ENCODE data around the gene TMEM41B. TPM values are rescaled to one million over a fixed set of nuclear protein-coding genes. Genes with fewer than 3 reads are reported as not detected.
"Not testable (repeated sequence)": the region's sequence is repeated elsewhere in the genome, so short reads cannot be mapped to it uniquely, and the experiment has no call there.

The TMEM41B gene
- total RNA-seq, 2 donors from 2014 or later = 35.4 to 38.1 TPM

DNA sequence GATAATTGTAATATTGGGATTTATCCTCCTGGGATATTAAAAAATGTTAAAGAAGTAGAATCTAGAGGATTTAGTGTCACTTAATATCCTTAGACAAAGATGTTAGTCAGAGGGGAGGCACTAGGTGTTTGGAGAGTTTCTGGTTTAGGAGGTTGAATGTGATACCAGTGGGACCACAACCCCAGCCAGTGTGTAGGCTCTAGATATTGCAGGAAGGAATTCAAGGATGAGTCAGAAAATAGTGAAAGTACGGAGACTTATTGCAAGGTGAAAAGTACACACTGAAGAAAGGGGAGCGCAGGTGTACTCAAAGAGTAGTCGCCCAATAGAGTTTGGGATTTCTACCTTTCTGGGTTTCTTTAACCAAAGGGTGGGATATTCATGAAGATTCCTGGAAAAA, 5.7 kb upstream of the TMEM41B start:
- Mint-ChIP-seq H3K27me3 (ENCODE audit: low read depth) (peaks cover 31% of the 10 kb centered on the region), H3K4me3 (no peak overlapping the region), H3K4me1 (ENCODE audit: low read depth) (peaks cover 18% of the 10 kb centered on the region), H3K36me3 (ENCODE audit: insufficient read depth in 2 of 2) (no peaks in the 10 kb centered on the region), H3K9me3 (no peaks in the 10 kb centered on the region), H3K27ac (no peak overlapping the region)
- DNase-seq = no peak
- ATAC-seq (replicated peaks in 1 of 2) = peak in 1 of 2 donors; percentile 58

DNA sequence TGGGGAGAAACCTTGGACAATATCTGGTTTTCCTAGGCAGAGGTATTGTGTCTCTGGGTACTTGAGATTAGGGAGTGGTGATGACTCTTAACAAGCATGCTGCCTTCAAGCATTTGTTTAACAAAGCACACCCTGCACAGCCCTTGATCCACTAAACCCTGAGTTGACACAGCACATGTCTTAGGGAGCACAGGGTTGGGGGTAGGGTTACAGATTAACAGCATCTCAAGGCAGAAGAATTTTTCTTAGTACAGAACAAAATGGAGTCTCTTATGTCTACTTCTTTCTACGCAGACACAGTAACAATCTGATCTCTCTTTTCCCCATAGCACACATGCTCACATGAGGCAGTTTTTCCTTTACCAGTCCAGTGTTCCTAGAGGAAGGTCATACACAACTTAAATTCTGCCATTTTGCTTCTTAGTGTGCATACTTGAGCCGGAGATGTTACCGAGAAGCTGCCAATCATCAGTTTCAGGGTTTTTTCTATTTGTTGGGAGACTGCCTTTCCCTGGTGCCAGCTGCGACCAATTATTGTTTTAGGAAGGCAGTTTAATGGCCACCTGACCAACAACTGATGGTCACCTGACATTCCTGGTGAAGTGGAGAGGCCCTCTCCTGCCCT, 5.1 kb upstream of the TMEM41B start:
- H3K4me3 Mint-ChIP-seq; H3K27ac Mint-ChIP-seq; H3K36me3 Mint-ChIP-seq (ENCODE audit: insufficient read depth in 2 of 2); DNase-seq; ATAC-seq (replicated peaks in 1 of 2); H3K9me3 Mint-ChIP-seq: not testable (repeated sequence)
- peaks cover 20% of the 10 kb centered on the region for H3K4me1 Mint-ChIP-seq (ENCODE audit: low read depth)
- peaks cover 31% of the 10 kb centered on the region for H3K27me3 Mint-ChIP-seq (ENCODE audit: low read depth)

DNA sequence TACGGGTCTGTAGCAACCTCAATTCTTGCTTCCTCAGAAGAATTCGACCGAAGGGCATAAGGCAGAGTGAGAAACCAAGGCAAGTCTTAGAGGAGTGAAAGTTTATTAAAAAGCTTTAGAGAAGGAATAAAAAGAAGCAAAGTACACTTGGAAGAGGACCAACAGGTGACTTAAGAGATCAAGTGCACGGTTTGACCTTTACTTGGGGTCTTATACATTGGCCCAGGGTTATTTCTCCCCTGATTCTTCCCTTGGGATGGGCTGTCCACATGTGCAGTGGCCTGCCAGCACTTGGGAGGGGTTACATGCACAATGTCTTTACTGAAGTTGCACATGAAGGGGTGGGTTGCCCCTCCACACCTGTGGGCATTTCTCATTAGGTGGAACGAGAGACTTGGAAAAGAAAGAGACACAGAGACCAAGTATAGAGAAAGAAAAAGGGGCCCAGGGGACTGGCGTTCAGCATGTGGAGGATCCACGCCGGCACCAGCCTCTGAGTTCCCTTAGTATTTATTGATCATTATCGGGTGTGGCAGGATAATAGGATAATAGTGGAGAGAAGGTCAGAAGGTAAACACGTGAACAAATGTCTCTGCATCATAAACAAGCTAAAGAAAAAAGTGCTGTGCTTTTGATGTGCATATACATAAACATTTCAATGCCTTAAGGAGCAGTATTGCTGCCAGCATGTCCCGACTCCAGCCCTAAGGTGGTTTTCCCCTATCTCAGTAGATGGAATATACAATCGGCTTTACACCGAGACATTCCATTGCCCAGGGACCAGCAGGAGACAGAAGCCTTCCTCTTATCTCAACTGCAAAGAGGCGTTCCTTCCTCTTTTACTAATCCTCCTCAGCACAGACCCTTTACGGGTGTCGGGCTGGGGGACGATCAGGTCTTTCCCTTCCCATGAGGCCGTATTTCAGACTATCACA, 4.3 kb upstream of the TMEM41B start:
- H3K27ac Mint-ChIP-seq = not testable (repeated sequence)
- peaks cover 31% of the 10 kb centered on the region for H3K27me3 Mint-ChIP-seq (ENCODE audit: low read depth)

DNA sequence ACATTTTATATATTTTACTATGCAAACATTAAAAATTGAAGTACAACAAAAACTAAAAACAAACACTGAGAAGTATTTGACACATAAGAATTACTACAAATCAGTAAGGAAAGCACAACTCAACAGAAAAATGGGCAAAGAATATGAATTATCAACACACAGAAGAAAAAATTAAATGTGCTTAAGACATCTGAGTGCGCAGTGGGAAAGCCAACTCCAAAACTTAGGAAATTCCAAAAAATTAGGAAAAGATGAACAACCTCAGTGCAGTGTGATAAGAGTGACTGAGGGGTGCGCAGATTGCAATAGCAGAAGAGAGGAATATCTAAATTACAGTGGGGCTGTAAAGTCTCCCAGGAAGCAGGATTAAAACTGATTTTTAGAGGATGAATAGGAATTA, 1.9 kb upstream of the TMEM41B start:
- H3K9me3 Mint-ChIP-seq = no peaks in the 10 kb centered on the region
- ATAC-seq (replicated peaks in 1 of 2) (no peak), DNase-seq (no peak)
- H3K4me3 Mint-ChIP-seq = no peak overlapping the region
- H3K36me3 Mint-ChIP-seq (ENCODE audit: insufficient read depth in 2 of 2) = peaks cover 5 to 10% of the 10 kb centered on the region in 2 donors
- peaks cover 43% of the 10 kb centered on the region for H3K4me1 Mint-ChIP-seq (ENCODE audit: low read depth)
- peaks cover 31% of the 10 kb centered on the region for H3K27me3 Mint-ChIP-seq (ENCODE audit: low read depth)
- H3K27ac Mint-ChIP-seq = no peak overlapping the region

More for the DNA sequence above, 4.3 kb upstream of the TMEM41B start:
- H3K9me3 Mint-ChIP-seq; ATAC-seq (replicated peaks in 1 of 2); H3K36me3 Mint-ChIP-seq (ENCODE audit: insufficient read depth in 2 of 2); H3K4me3 Mint-ChIP-seq; DNase-seq: not testable (repeated sequence)
- H3K4me1 Mint-ChIP-seq (ENCODE audit: low read depth) = peaks cover 21% of the 10 kb centered on the region

DNA sequence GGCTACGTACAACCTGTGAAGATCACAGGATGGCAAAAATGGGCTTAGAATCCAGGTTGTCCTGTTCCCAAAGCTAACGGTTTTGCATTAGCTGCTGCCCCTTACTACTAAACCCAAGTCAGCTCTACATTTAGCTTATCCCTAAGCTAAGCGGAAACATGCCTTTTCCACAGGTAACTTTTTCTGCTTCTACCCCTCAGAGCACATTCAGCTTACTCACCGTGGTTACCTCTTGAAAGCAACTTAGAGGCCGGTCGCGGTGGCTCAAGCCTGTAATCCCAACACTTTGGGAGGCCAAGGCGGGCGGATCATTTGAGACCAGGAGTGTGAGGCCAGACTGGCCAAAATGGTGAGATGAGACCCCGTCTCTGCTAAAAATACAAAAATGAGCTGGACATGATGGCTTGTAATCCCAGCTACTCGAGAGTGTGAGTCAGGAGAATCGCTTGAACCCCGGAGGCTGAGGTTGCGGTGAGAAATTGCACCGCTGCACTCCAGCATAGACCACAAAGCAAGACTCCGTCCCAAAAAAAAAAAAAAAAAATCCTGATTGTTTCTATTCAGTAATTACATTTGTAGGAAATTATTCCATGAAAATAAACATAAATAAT, 790 bp upstream of the TMEM41B start:
- H3K27me3 Mint-ChIP-seq (ENCODE audit: low read depth) = peaks cover 30% of the 10 kb centered on the region

DNA sequence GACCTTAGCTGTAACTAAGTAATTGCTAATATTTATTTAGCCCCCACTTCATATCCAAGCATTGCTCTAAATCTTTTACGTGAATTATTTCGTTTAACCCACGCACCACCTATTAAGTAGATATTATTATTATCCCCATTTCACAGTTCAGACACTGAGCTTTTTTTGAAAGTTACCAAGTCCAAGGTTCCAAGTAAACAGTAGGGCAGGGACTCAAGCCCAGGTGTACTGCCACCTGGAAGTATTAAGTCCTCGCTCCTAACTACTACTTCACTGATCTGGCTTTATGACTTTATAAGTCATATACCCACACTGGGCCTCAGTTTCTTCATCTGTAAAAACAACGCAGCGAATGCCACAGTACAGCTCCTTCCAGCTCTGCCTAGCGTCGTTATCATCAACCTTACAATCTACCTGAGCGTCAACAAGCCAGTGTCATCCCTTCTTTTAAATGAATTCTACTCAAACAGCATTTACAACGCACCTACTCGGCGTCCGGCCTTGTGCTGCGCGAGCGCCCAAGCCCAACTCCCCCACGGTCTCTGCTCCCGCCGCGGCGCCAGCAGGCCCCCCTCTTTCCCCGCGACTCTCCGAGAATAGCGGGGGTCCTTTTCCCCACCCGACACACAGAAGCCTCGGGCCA, 624 bp downstream of the TMEM41B start:
- peak; percentile 31 to 38 for DNase-seq
- peak in 1 of 2 donors; percentile 11 for ATAC-seq (replicated peaks in 1 of 2)
- Mint-ChIP-seq H3K4me3 (peak overlapping the region; percentile 92 to 100), H3K9me3 (no peaks in the 10 kb centered on the region), H3K27me3 (ENCODE audit: low read depth) (peaks cover 15% of the 10 kb centered on the region), H3K4me1 (ENCODE audit: low read depth) (peaks cover 43% of the 10 kb centered on the region), H3K27ac (peak overlapping the region; percentile 95), H3K36me3 (ENCODE audit: insufficient read depth in 2 of 2) (peaks cover 5 to 15% of the 10 kb centered on the region in 2 donors)

More for the DNA sequence above, 790 bp upstream of the TMEM41B start:
- DNase-seq (peak in 1 of 2 donors; percentile 7), ATAC-seq (replicated peaks in 1 of 2) (no peak)
- H3K36me3 Mint-ChIP-seq (ENCODE audit: insufficient read depth in 2 of 2) = peaks cover 5 to 15% of the 10 kb centered on the region in 2 donors
- peak overlapping the region; percentile 76 for H3K27ac Mint-ChIP-seq
- H3K4me1 Mint-ChIP-seq (ENCODE audit: low read depth) = peaks cover 53% of the 10 kb centered on the region
- H3K4me3 Mint-ChIP-seq = peak overlapping the region; percentile 92 to 100
- H3K9me3 Mint-ChIP-seq = no peaks in the 10 kb centered on the region

DNA sequence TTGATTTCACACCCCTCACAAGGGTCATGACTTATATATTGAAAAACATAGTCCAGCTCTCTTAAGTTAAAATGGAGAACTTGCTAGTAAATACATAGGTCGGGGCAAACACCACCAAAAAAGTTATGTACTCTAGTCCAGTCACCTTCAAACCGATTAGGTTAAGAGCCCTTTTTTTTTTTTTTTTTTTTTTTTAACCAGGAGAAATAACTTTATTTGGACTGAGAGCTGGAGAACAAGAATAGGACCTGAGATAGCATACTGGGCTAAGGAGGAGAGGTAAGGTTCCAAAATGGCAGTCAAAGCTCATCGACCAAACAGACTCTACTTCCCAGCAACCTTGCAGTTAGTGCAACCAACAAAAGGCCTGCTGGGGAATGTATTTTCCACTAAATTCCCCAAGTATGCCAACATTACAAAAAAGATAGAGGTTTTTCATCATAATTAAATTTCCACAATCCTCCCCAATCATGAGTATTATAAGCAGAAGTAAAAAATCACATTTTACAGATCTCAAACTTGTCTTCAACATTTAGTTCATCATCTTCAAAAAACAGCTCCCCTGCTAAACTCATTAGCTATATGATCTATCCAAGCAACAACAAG, 3.8 kb downstream of the TMEM41B start:
- Mint-ChIP-seq H3K4me3 (no peak overlapping the region), H3K27ac (no peak overlapping the region), H3K27me3 (ENCODE audit: low read depth) (no peaks in the 10 kb centered on the region), H3K9me3 (peaks cover 0 to 3% of the 10 kb centered on the region in 2 donors), H3K36me3 (ENCODE audit: insufficient read depth in 2 of 2) (peaks cover 10 to 18% of the 10 kb centered on the region in 2 donors), H3K4me1 (ENCODE audit: low read depth) (peaks cover 47% of the 10 kb centered on the region)
- DNase-seq (no peak), ATAC-seq (replicated peaks in 1 of 2) (no peak)

DNA sequence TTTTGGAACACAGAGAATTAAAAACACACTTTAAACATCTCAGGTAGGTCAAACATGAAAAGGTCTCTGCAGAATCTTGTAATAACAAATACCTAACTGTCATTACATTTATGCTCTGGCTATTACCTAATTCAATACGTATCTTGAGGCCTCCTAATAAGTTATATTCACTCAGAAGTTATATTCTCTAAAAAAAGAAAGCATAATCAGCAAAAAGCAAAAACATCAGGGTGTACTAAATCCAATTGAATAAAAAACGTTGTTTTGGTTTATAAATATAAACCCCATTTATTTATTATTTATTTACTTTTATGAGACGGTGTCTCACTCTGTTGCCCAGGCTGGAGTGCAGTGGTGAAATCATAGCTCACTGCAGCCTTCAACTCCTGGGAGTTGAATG, 10.2 kb downstream of the TMEM41B start:
- ATAC-seq (replicated peaks in 1 of 2) (no peak), DNase-seq (no peak)
- Mint-ChIP-seq H3K4me3 (no peak overlapping the region), H3K36me3 (ENCODE audit: insufficient read depth in 2 of 2) (peaks cover 3 to 4% of the 10 kb centered on the region in 2 donors), H3K9me3 (peaks cover 0 to 3% of the 10 kb centered on the region in 2 donors), H3K27me3 (ENCODE audit: low read depth) (no peaks in the 10 kb centered on the region), H3K4me1 (ENCODE audit: low read depth) (peaks cover 6% of the 10 kb centered on the region), H3K27ac (no peak overlapping the region)

DNA sequence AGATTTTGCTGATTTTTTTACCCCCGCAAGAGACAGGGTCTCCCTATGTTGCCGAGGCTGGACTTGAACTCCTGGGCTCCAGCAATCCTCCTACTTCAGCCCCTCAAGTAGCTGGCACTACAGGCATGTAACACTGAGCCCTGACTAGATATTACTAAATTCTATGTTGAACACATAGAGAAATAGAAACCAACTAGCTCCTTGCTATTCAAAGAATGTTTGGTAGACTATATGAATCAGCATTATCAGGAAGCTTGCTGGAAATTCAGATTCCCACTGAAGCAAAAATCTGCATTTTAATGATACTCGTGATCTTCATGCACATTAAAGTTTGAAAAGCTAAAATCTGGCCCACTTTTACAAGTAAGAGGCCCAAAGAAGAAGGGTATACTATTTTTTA, 11.9 kb downstream of the TMEM41B start:
- Mint-ChIP-seq H3K4me1 (ENCODE audit: low read depth) (no peaks in the 10 kb centered on the region), H3K36me3 (ENCODE audit: insufficient read depth in 2 of 2) (no peaks in the 10 kb centered on the region), H3K4me3 (no peak overlapping the region), H3K9me3 (no peaks in the 10 kb centered on the region), H3K27ac (no peak overlapping the region), H3K27me3 (ENCODE audit: low read depth) (no peaks in the 10 kb centered on the region)
- ATAC-seq (replicated peaks in 1 of 2) = no peak
- no peak for DNase-seq

DNA sequence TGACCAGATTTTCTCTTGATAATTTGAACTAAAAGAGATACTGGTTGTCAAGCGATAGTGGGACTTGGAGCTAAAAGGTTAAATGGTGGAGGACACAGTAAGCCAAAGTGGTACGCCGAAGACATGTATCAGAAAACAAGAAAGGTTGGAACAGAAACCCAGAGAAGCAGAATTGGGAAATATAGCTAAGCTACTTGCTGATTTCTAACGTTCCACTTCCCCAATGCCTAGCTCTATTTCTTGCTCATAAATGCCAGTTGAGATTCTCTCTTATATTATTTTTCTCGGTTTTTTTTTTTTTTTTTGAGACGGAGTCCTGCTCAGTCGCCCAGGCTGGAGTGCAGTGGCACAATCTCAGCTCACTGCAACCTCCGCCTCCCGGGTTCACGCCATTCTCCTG, 12.7 kb downstream of the TMEM41B start:
- Mint-ChIP-seq H3K36me3 (ENCODE audit: insufficient read depth in 2 of 2) (no peaks in the 10 kb centered on the region), H3K4me1 (ENCODE audit: low read depth) (no peaks in the 10 kb centered on the region), H3K27me3 (ENCODE audit: low read depth) (no peaks in the 10 kb centered on the region), H3K27ac (no peak overlapping the region), H3K9me3 (no peaks in the 10 kb centered on the region), H3K4me3 (no peak overlapping the region)
- no peak for DNase-seq
- ATAC-seq (replicated peaks in 1 of 2) = no peak

DNA sequence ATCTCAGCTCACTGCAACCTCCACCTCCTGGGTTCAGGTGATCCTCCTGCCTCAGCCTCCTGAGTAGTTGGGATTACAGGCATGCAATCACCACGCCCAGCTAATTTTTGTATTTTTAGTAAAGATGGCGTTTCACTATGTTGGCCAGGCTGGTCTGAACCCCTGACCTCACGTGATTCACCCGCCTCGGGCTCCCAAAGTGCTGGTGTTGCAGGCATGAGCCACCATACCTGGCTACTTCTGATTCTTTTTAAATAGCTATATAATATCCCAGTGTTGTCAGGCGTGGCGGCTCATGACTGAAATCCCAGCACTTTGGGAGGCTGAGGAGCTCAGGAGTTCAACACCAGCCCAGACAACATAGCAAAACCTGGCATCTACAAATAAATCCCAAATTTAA, 20.7 kb downstream of the TMEM41B start:
- Mint-ChIP-seq H3K36me3 (ENCODE audit: insufficient read depth in 2 of 2) (peaks cover 0 to 8% of the 10 kb centered on the region in 2 donors), H3K27ac (no peak overlapping the region), H3K27me3 (ENCODE audit: low read depth) (no peaks in the 10 kb centered on the region), H3K4me1 (ENCODE audit: low read depth) (peaks cover 14% of the 10 kb centered on the region), H3K4me3 (no peak overlapping the region), H3K9me3 (no peaks in the 10 kb centered on the region)
- ATAC-seq (replicated peaks in 1 of 2) = no peak
- no peak for DNase-seq

DNA sequence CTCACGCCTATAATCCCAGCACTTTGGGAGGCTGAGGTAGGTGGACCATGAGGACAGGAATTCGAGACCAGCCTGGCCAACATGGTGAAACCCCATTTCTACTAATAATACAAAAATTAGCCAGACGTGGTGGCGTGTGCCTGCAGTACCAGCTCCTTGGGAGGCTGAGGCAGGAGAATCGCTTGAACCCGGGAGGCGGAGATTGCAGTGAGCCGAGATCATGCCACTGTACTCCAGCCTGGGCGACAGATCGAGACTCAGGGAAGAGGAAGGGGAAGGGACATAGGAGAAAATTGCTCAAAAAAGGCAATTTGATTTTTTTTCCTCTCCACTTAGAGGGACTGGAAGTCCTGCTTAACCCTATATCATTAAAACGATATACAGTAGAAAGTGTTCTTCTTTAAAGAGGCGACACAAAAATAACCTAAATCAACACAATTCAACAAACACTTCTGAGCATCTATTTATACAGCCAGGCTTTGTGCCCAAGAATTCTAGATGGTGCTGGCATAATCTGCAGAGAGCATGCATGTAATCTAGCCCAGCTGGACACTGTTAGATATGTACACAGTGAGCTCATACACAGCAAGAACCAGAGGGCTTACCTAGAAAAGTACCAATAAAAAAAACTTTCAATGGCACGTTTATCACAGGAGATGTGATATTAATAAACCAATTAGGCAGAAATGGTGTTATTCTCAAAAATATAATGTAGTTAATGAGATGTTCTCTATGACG, 28.4 kb downstream of the TMEM41B start:
- Mint-ChIP-seq H3K4me1 (ENCODE audit: low read depth) (peaks cover 26% of the 10 kb centered on the region), H3K27ac (no peak overlapping the region), H3K4me3 (no peak overlapping the region), H3K36me3 (ENCODE audit: insufficient read depth in 2 of 2) (peaks cover 0 to 14% of the 10 kb centered on the region in 2 donors), H3K27me3 (ENCODE audit: low read depth) (no peaks in the 10 kb centered on the region), H3K9me3 (no peaks in the 10 kb centered on the region)
- DNase-seq = no peak
- no peak for ATAC-seq (replicated peaks in 1 of 2)
